Mesenteric fat pad (tissue), 1 donor: ENCODE measurements around the gene RAX2. TPM values are rescaled to one million over a fixed set of nuclear protein-coding genes. Genes with fewer than 3 reads are reported as not detected.
"Not testable (repeated sequence)": the region's sequence is repeated elsewhere in the genome, so short reads cannot be mapped to it uniquely, and the experiment has no call there.

Experiments used
- DNase-seq: peaks from one replicate; pipeline ENCODE4 v3.0.0-alpha.2; 2020; ENCODE audit warnings: low spot score
- long read RNA-seq: library from polyadenylated mRNA; unstranded; transcript quantifications from one replicate; pipeline ENCODE4 v2.0.0, GENCODE V29; 2020
- total RNA-seq: library from RNA; stranded (reverse); fragmentation: NEBNext Ultra II Directional; extraction: Animal tissue kit (Norgen Biotek cat#: 25700); gene quantifications from one replicate; pipeline ENCODE4 v1.2.1, GENCODE V29; 2021
- donor health status: DM: yes; HTN: yes; CAD: no.

The RAX2 gene
- total RNA-seq: not detected
- long read RNA-seq: 0 reads

GRCh38 chr19:3771906-3772455 is at the start of gene RAX2:
RAX2 (minus strand) TSS chr19:3772228; CDS start chr19:3771742, 486 bp downstream.
- no peak for DNase-seq

DNA sequence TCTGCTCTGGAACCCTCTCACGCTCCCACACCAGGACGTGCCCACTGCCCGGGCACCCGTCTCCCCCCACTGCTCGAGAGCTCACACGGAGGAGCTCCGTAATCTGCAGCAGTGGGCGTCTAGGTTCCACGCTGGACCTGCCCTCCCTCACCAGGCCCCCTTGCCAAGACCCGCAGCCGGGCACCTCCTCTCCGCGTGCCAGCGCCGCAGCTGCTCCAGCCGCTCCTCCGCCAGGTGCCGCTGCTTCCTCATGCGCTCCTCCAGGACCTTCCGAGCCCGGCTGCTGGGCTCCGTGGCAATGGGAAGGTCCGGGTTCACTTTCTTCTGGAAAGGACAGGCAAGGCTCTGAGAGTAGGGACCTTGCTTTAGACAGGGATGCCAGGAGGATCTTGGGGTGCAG is 49.1 kb upstream of the RAX2 start:
- no peak for DNase-seq

GRCh38 chr19:3819989-3820388 is 48.0 kb upstream of the RAX2 start:
- no peak for DNase-seq

DNA sequence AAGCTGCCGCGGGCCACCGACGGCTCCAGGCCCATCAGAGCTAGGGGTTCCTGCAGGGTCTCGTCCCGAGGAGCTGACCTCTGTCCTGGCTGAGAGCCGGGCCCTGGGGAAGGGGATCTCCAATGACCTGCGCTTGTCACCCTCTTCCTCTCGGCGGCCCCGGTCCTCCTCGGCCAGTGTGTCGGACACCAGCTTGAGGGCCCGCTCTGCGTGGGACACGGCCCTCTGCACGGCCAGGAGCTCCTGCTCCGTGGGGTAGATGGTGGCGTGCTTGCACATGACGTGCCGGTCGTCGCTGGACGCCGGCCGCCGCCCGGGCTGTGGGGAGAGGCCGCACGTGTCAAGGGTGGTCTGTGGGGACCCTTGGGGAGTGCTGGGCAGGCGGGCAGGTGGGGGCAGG is 46.9 kb upstream of the RAX2 start:
- no peak for DNase-seq

- DNase-seq: no peak
Measured at GRCh38 chr19:3818466-3818865, 46.4 kb upstream of the RAX2 start.

DNA sequence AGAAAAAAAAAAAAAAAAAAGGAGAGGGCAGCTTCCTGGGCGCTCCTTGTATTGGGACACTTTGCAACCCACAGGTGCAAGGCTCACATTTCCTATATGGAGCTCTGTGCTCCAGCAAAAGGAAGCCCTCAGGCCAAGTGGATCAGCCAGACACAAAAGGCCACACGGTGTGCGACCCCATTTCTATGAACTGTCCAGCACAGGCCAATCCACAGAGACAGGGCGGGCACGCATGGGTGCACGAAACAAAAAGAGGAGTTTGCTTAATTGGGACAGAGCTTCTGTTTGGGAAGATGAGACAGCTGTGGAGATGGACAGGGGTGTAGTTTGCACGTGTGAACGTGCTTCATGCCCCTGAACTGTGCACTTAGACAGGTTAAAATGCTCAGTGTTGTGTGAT is 45.7 kb upstream of the RAX2 start:
- no peak for DNase-seq

GRCh38 chr19:3816566-3817218 is 44.7 kb upstream of the RAX2 start:
- no peak for DNase-seq

DNA sequence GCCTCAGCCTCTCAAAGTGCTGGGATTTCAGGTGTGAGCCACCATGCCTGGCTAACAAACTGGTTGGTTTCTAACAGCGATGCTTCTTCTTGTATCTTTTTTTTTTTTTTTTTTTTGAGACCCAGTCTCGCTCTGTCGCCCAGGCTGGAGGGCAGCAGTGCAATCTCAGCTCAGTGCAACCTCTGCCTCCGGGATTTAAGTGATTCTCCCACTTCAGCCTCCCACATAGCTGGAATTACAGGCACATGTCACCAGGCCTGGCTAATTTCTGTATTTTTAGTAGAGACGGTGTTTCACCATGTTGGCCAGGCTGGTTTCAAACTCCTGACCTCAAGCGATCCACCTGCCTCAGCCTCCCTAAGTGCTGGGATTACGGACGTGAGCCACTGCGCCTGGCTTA is 44.1 kb upstream of the RAX2 start:
- DNase-seq: not testable (repeated sequence)

DNA sequence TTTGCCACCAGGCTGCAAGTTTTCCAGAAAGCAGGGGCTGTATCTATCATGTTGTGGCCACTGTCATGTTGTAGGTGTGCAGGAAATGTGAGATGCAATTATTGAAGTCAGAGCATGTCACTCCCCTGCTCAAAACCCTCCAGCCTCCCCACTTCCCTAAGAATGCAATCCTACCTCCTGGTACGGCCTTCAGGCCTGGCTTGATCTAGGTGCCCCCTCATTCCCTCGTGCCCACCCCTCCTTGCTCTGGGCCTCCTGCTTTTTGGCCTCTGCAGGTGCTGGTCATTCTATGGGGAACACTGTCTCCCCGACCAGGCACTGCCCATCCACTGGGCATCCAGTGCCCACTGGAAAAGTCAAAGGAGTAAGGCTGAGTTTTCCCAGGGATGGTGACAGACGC is 42.6 kb upstream of the RAX2 start:
- DNase-seq: no peak

GRCh38 chr19:3813473-3814392 is 41.7 kb upstream of the RAX2 start:
- DNase-seq: no peak

DNA sequence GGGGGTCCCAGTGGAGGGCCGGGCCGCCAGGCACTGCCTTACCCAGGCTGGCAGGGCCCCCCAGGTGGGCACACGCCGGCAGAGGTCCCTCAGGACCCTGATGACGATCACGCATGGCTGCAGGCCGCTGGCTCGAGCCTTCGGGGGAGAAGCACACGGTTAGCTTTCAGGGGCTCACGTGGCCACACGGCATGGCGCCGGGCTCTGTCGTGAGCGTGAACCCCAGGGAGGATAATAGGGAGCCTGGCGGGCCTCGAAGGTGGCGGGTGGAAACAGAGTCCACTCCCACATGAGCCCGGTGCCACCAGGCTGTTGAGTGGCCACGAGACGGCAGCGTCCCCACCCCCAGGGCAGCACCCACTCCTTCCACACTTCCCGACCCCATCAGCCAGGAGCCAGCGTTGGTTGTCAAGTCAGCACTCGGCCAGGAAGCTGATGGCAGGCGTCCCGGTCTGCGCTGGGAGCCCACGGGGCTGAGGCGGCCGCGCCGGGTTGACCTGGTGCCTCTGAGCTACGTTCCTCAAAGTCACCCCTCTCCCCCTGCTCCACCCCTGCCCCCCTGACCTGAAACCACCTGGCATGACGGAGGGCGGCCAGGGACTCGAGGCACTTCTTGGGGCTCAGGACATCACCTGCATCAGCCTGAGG is 38.8 kb upstream of the RAX2 start:
- DNase-seq: no peak

GRCh38 chr19:3809881-3810707 is 38.1 kb upstream of the RAX2 start:
- no peak for DNase-seq

DNA sequence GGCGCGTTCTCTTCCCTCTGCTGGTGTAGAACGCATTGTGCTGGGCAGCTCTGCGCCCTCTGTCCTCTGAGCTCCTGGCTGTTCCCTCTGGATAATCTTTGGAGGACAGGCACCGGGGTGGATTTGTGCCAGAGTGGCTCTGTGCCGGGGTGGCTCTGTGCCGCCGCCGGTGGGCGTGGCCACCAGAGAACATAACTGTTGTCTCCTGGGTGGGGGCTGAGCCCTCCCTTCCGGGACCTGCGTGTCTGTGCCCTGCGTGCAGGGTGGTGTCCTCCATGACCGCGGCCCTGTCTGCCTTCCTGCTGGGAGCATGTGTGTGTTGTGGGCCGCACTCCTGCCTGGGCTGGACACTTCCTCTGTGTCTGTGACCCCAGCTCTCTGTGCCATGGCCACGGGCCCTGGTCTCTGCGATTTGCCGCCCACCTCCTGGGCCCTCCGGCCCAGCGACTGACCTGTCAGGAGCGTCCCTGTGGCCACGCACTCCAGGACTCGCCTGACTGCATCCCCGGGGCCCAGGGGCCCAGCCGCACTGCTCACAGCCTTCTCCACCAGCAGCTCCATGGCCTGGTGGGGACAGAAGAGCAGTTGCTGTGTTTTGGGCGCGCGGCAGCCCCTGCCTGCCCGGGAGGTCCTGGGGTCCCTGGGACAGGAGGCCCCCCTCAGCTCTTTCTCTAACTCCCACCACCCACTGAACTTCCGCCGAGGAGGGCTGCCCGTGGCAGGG is 36.6 kb upstream of the RAX2 start:
- DNase-seq: no peak

DNA sequence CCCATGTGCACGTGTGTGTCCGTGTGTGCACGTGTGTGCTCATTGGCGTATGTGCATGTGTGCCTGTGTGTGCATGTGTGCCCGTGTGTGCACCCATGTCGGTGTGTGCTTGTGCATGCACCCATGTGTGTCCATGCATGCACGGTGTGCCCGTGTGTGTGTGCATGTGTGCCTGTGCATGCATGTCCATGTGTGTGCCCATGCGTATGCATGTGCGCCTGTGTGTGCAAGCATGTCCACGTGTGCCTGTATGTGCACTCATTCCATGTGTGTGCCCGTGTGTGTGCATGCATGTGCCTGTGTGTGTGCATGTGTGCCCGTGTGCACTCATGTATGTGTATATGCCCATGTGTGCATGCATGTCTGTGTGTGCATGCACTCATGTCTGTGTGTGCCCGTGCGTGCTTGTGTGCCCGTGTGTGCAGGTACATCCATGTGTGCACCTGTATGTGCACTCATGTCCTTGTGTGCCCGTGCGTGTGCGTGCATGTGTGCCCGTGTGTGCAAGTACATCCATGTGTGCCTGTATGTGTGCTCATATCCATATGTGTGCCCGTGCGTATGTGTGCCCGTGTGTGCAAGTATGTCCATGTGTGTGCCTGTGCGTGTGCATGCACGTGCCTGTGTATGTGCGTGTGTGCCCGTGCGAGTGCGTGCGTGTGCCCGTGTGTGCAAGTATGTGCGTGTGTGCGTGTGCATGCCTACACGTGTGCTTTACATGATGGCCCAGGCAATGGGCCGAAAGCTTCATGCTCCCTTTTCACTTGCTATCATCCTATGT is 35.7 kb upstream of the RAX2 start:
- DNase-seq: no peak

GRCh38 chr19:3807131-3807480 is 35.1 kb upstream of the RAX2 start:
- DNase-seq: no peak

DNA sequence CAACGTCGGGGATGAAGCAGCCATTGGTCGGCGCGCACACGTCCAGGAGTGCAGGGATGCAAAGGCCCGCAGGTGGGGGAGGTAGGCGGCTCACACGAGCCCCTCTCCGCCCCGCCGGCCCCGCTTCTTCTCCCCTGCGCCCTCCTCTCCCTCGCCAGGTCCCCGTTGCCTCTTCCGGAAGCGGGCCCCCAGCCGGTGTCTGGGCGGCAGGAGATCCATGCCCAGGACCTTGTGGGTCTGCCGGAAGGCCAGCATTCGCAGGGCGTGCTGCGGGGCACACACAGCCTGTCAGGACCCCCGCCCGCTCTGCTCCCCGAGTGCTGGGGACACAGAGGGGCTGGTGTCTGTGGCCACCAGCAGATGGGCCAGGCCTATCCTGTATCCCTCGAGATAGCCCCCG is 33.8 kb upstream of the RAX2 start:
- no peak for DNase-seq

- no peak for DNase-seq
Measured at GRCh38 chr19:3804429-3804828, 32.4 kb upstream of the RAX2 start.

GRCh38 chr19:3803986-3804385 is 32.0 kb upstream of the RAX2 start:
- no peak for DNase-seq

DNA sequence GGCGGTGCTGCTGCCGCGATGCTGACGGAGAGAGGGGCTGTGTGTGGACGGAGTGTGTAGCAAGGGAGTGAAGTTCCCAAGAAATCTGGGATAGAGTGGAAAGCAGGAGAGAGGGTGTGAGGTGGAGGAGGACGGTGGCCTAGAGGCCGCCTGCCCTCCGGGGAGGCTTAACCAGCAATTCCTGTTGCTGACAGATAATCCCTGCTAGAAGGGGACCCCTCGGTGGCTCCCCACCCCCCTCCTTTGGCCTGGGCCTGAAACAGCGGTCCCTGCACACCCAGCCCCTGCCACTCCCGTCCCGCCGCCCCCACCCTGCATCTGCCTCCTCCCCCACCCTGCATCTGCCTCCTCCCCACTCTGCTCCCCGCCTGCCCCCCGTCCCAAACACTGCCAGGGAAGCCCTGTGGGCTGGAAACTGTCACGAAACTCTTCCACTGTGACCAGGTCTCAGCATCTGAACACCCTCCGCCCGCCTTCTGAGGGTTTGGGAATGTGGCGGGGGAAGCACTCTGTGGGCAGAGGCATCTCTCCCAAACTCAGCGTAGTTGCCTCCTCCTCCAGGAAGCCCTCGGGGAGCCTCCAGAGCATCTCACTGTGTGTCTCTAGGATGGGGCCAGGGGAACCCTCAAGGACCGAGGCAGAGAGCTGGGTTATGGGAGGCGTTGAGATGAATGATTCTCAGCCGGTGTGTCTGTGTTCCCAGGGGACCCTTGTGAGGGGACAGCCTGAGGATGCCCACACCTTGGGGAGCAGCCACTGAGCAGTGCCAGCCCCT is 31.3 kb upstream of the RAX2 start:
- DNase-seq: no peak
